ENCODE data around the gene C1orf141.

- TF ChIP-seq RCOR1 (IDR thresholded peaks at IDR 0.05; ENCODE audit: borderline replicate concordance in 1 of 2, low read depth in 2 of 2, low read length in 2 of 2) (no peak), ZNF277 (CRISPR knock-in tag; IDR thresholded peaks at IDR 0.05; ENCODE audit: borderline replicate concordance) (no peak), FOXK2 (conservative IDR thresholded peaks at IDR 0.05 in 1 of 2, IDR thresholded peaks at IDR 0.05 in 1 of 2; ENCODE audit: low read depth in 2 of 2) (no peak), ZNF239 (CRISPR knock-in tag; IDR thresholded peaks at IDR 0.05) (no peak)
These were observed 13.7 kb downstream of the C1orf141 start for GRCh38 chr1:67120855-67121619.
